GM23338 (cell line): ENCODE data around the gene LRFN4. TPM values are rescaled to one million over a fixed set of nuclear protein-coding genes. Genes with fewer than 3 reads are reported as not detected.

Experiments used
- ATAC-seq: fragments of 200-7000 bp; cut with Tn5 transposase; 3 replicates; pipeline ENCODE4 v1.9.1; 2020
- DNase-seq: peaks from one replicate; pipeline ENCODE4 v3.0.0-alpha.2; 2015; ENCODE audit warnings: low spot score
- H2AFZ ChIP-seq: fragments of 200-600 bp; sonication (generic); 2 replicates; pipeline ENCODE4 v1.8.0; 2016; ENCODE audit warnings: antibody characterized with exemption, mild to moderate bottlenecking, moderate library complexity
- H3F3A ChIP-seq: fragments of 200-600 bp; sonication (generic); replicated peaks from 2 replicates; pipeline ENCODE4 v1.8.0; 2017; ENCODE audit warnings: antibody characterized with exemption, mixed run types, low read depth
- H3K27ac ChIP-seq: fragments of 200-600 bp; sonication (generic); 2 replicates; pipeline ENCODE4 v1.6.1; 2016; ENCODE audit warnings: low read depth
- H3K27me3 ChIP-seq: fragments of 200-600 bp; sonication (generic); 2 replicates; pipeline ENCODE4 v1.8.0; 2016; ENCODE audit warnings: mild to moderate bottlenecking, mixed run types, moderate library complexity; ENCODE audit not compliant: insufficient read depth
- H3K36me3 ChIP-seq: fragments of 200-600 bp; sonication (generic); 2 replicates; pipeline ENCODE4 v1.8.0; 2016; ENCODE audit warnings: mild to moderate bottlenecking; ENCODE audit not compliant: insufficient read depth
- H3K4me1 ChIP-seq: fragments of 200-600 bp; sonication (generic); 2 replicates; pipeline ENCODE4 v1.8.0; 2016; ENCODE audit warnings: mild to moderate bottlenecking, moderate library complexity; ENCODE audit not compliant: insufficient read depth
- H3K4me2 ChIP-seq: fragments of 200-600 bp; sonication (generic); 2 replicates; pipeline ENCODE4 v1.7.1; 2017; ENCODE audit warnings: mixed run types
- H3K4me3 ChIP-seq: fragments of 200-600 bp; sonication (generic); 2 replicates; pipeline ENCODE4 v1.6.1; 2016; ENCODE audit warnings: mixed run types
- H3K79me2 ChIP-seq: fragments of 200-600 bp; sonication (generic); replicated peaks from 2 replicates; pipeline ENCODE4 v1.8.0; 2017; ENCODE audit warnings: mild to moderate bottlenecking; ENCODE audit not compliant: insufficient read depth
- H3K9me2 ChIP-seq: fragments of 200-600 bp; sonication (generic); 2 replicates; pipeline ENCODE4 v1.8.0; 2017; ENCODE audit not compliant: insufficient read depth
- H4K20me1 ChIP-seq: fragments of 200-600 bp; sonication (generic); replicated peaks from 2 replicates; pipeline ENCODE4 v1.8.0; 2017; ENCODE audit warnings: mild to moderate bottlenecking; ENCODE audit not compliant: insufficient read depth
- H3K27ac Mint-ChIP-seq: 2 replicates; pipeline ENCODE4 v1.8.0; 2020; ENCODE audit warnings: inconsistent platforms, mild to moderate bottlenecking, moderate library complexity, mixed read lengths
- H3K27me3 Mint-ChIP-seq: 3 replicates; pipeline ENCODE4 v1.8.0; 2022; ENCODE audit warnings: low read depth, mild to moderate bottlenecking, moderate library complexity, mixed read lengths, inconsistent platforms; ENCODE audit not compliant: insufficient read depth, poor library complexity
- H3K36me3 Mint-ChIP-seq: 3 replicates; pipeline ENCODE4 v1.8.0; 2021; ENCODE audit warnings: low read depth, mild to moderate bottlenecking, inconsistent platforms, moderate library complexity, mixed read lengths
- H3K4me1 Mint-ChIP-seq: 3 replicates; pipeline ENCODE4 v1.8.0; 2020; ENCODE audit warnings: mild to moderate bottlenecking, inconsistent platforms, mixed read lengths
- H3K4me3 Mint-ChIP-seq: 3 replicates; pipeline ENCODE4 v1.8.0; 2021; ENCODE audit warnings: moderate library complexity, mild to moderate bottlenecking, inconsistent platforms, mixed read lengths
- H3K9me3 Mint-ChIP-seq: 3 replicates; pipeline ENCODE4 v1.8.0; 2020; ENCODE audit warnings: moderate library complexity, mild to moderate bottlenecking, inconsistent platforms, mixed read lengths
- EZH2 ChIP-seq: fragments of 200-600 bp; sonication (generic); IDR thresholded peaks from one replicate; pipeline ENCODE4 v1.8.0; 2017; ENCODE audit warnings: antibody characterized with exemption, mild to moderate bottlenecking, low read depth; ENCODE audit not compliant: unreplicated experiment
- EZH2phosphoT487 ChIP-seq: fragments of 200-600 bp; sonication (generic); IDR thresholded peaks from one replicate; pipeline ENCODE4 v1.8.1; 2018; ENCODE audit warnings: antibody characterized with exemption; ENCODE audit not compliant: unreplicated experiment
- JUNB ChIP-seq: IDR thresholded peaks from one replicate; pipeline ENCODE4 v1.6.1; 2016; ENCODE audit warnings: antibody characterized with exemption; ENCODE audit not compliant: unreplicated experiment
- ZNF114 ChIP-seq: fragments of 250-450 bp; sonication (Bioruptor Pico); IDR thresholded peaks from 2 replicates; pipeline ENCODE4 v1.5.0; 2020; ENCODE audit warnings: mild to moderate bottlenecking, moderate library complexity
- polyA plus RNA-seq: library from polyadenylated mRNA; unstranded; fragments of >200 nt; fragmentation: Nextera tagmentation; extraction: Ambion mirVana; gene quantifications from 2 replicates; pipeline ENCODE4 v1.2.1, GENCODE V29; 2016
- total RNA-seq: library from RNA; depleted of rRNA; stranded (reverse); fragments of >200 nt; shearing (Covaris generic); gene quantifications from 2 replicates; pipeline ENCODE4 v1.2.3, GENCODE V29; 2014
- TF ChIP-seq, protein P1 (sequence below): IDR thresholded peaks from one replicate; pipeline ENCODE4 v1.6.1; 2018; ENCODE audit warnings: antibody characterized with exemption; ENCODE audit not compliant: unreplicated experiment
- TF ChIP-seq, protein P2 (sequence below): IDR thresholded peaks from 2 replicates; pipeline ENCODE4 v1.6.1; 2016; ENCODE audit warnings: antibody characterized with exemption
- TF ChIP-seq, protein P3 (sequence below), 2 experiments: fragments of 200-600 bp in 1 of 2; sonication (generic) in 1 of 2; conservative IDR thresholded peaks; 2 replicates each; pipeline versions ENCODE4 v1.5.1 to v1.6.1; 2016 to 2017; ENCODE audit warnings: antibody characterized with exemption in 2 of 2, low read depth in 2 of 2, mild to moderate bottlenecking in 2 of 2, moderate library complexity in 1 of 2

LRFN4 gene
- total and polyA plus RNA-seq, 2 experiments from 2014 or later, result 9.8 to 63.5 TPM

DNA sequence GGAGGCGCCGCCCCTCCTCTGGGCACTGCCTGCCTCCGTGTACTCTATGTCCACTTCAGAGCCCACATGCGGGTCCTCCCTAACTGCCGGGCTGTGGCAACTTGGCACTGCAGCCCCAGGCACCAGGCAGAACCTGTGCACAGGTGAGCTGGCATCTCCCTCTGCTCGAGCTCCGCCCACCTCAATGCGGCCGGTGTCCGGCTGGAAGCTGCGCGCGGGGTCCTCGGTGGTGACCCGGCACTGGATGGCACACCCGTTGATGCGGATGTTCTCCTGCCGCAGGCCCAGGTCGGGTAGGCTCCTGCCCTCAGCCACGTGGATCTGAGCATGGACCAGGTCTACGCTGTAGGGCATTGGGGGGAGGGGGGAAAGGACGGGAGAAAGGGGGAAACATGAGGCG is 9.1 kb downstream of the LRFN4 start (continued):
- TF ChIP-seq, protein P1, sequence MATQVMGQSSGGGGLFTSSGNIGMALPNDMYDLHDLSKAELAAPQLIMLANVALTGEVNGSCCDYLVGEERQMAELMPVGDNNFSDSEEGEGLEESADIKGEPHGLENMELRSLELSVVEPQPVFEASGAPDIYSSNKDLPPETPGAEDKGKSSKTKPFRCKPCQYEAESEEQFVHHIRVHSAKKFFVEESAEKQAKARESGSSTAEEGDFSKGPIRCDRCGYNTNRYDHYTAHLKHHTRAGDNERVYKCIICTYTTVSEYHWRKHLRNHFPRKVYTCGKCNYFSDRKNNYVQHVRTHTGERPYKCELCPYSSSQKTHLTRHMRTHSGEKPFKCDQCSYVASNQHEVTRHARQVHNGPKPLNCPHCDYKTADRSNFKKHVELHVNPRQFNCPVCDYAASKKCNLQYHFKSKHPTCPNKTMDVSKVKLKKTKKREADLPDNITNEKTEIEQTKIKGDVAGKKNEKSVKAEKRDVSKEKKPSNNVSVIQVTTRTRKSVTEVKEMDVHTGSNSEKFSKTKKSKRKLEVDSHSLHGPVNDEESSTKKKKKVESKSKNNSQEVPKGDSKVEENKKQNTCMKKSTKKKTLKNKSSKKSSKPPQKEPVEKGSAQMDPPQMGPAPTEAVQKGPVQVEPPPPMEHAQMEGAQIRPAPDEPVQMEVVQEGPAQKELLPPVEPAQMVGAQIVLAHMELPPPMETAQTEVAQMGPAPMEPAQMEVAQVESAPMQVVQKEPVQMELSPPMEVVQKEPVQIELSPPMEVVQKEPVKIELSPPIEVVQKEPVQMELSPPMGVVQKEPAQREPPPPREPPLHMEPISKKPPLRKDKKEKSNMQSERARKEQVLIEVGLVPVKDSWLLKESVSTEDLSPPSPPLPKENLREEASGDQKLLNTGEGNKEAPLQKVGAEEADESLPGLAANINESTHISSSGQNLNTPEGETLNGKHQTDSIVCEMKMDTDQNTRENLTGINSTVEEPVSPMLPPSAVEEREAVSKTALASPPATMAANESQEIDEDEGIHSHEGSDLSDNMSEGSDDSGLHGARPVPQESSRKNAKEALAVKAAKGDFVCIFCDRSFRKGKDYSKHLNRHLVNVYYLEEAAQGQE, result no peak
- TF ChIP-seq JUNB (no peak), ZNF114 (no peak)
- TF ChIP-seq, protein P2, sequence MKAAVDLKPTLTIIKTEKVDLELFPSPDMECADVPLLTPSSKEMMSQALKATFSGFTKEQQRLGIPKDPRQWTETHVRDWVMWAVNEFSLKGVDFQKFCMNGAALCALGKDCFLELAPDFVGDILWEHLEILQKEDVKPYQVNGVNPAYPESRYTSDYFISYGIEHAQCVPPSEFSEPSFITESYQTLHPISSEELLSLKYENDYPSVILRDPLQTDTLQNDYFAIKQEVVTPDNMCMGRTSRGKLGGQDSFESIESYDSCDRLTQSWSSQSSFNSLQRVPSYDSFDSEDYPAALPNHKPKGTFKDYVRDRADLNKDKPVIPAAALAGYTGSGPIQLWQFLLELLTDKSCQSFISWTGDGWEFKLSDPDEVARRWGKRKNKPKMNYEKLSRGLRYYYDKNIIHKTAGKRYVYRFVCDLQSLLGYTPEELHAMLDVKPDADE, result no peak

DNA sequence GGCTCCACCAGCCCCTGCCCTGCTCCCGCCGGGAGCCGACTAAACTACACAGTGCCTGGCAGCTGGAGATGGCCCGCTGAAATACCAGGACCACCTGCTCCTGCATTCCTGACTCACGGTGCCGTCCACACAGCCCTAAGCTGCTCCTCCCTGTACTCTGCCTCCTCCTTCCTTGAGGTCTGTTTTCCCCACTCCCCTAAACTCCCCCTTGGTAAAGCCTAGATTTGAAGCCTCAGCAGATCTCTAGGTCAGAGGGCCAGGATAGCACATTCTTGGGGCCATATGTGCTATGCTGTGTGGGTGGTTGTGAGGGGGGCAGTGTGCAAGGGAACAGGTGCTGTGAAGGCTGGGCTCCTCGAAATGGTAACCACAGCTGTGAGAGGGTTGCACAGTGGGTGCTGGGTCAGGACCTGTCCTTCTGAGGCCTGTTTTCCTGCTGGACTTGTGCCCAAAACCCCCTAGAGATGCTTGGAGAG is 9.7 kb downstream of the LRFN4 start:
- H3K27ac Mint-ChIP-seq, result no peak overlapping the region
- no peak overlapping the region for H3K4me3 Mint-ChIP-seq
- no peak for ATAC-seq
- no peaks in the 10 kb centered on the region for H3K36me3 ChIP-seq
- peaks cover 3% of the 10 kb centered on the region; the same call in 1 of the 3 replicates for H3K36me3 Mint-ChIP-seq
- H3K27ac ChIP-seq, result no peak overlapping the region
- DNase-seq, result no peak
- H3F3A ChIP-seq, result no peaks in the 10 kb centered on the region
- TF ChIP-seq EZH2phosphoT487, result no peak
- no peak for TF ChIP-seq EZH2
- TF ChIP-seq, protein P2, result no peak
- no peak overlapping the region for H2AFZ ChIP-seq
- peaks cover 18% of the 10 kb centered on the region for H3K27me3 Mint-ChIP-seq
- no peaks in the 10 kb centered on the region; the same call in 2 of the 3 replicates for H3K9me3 Mint-ChIP-seq
- no peak overlapping the region for H3K4me3 ChIP-seq
- no peaks in the 10 kb centered on the region for H3K9me2 ChIP-seq
- H3K4me1 Mint-ChIP-seq, result peaks cover 16% of the 10 kb centered on the region
- H4K20me1 ChIP-seq, result no peaks in the 10 kb centered on the region
- no peaks in the 10 kb centered on the region; the same call in 1 of the 2 replicates for H3K4me1 ChIP-seq
- H3K4me2 ChIP-seq, result no peak overlapping the region
- H3K79me2 ChIP-seq, result no peaks in the 10 kb centered on the region
- no peaks in the 10 kb centered on the region for H3K27me3 ChIP-seq

DNA sequence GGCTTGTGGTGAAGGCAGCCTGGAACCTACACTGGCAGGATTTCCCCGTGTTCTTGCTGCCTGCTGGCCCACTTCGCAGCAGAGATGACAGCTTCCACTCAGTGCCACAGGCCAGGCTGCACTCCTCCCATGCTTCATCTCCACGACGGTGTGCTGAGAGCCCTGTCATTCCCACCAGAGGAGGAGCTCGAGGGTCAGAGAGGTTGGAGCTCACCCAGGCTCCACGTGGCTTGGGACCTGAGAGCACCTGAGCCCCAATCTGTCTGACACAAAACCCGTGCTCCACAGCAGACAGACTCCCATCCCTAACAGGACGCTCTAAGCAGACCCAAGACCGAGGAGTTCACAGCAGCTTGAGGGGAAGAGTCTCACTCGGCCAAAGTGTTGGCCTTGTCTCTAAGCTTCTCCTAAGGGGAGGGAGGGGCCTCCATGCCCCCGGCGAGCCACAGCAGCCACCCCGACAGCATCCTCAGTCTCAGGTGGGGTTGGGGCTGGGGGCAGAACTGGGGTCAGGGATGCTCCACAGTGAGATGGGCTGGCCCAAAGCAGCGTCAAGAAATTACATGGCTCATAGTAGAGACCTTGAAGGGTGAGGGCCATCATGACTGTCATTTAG is 10.7 kb downstream of the LRFN4 start:
- DNase-seq, result peak; percentile 52
- no peak overlapping the region for H3K4me3 Mint-ChIP-seq
- Histone ChIP-seq H3F3A (no peaks in the 10 kb centered on the region), H3K9me2 (no peaks in the 10 kb centered on the region), H3K4me2 (no peak overlapping the region), H4K20me1 (no peaks in the 10 kb centered on the region), H3K36me3 (no peaks in the 10 kb centered on the region), H3K79me2 (no peaks in the 10 kb centered on the region), H3K27me3 (no peaks in the 10 kb centered on the region), H3K4me3 (no peak overlapping the region), H2AFZ (no peak overlapping the region), H3K4me1 (no peaks in the 10 kb centered on the region; the same call in 1 of the 2 replicates), H3K27ac (no peak overlapping the region)
- no peaks in the 10 kb centered on the region; the same call in 2 of the 3 replicates for H3K9me3 Mint-ChIP-seq
- peaks cover 3% of the 10 kb centered on the region; the same call in 1 of the 3 replicates for H3K36me3 Mint-ChIP-seq
- H3K27ac Mint-ChIP-seq, result no peak overlapping the region
- H3K4me1 Mint-ChIP-seq, result peaks cover 16% of the 10 kb centered on the region
- ATAC-seq, result peak; percentile 14
- TF ChIP-seq EZH2, result no peak
- TF ChIP-seq, protein P3, sequence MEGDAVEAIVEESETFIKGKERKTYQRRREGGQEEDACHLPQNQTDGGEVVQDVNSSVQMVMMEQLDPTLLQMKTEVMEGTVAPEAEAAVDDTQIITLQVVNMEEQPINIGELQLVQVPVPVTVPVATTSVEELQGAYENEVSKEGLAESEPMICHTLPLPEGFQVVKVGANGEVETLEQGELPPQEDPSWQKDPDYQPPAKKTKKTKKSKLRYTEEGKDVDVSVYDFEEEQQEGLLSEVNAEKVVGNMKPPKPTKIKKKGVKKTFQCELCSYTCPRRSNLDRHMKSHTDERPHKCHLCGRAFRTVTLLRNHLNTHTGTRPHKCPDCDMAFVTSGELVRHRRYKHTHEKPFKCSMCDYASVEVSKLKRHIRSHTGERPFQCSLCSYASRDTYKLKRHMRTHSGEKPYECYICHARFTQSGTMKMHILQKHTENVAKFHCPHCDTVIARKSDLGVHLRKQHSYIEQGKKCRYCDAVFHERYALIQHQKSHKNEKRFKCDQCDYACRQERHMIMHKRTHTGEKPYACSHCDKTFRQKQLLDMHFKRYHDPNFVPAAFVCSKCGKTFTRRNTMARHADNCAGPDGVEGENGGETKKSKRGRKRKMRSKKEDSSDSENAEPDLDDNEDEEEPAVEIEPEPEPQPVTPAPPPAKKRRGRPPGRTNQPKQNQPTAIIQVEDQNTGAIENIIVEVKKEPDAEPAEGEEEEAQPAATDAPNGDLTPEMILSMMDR (conservative IDR thresholded peaks at IDR 0.05; ENCODE audit: low read depth in 2 of 2), result peak in 1 of 2 experiments; percentile 44; a peak in 2 of 4 replicates
- peaks cover 18% of the 10 kb centered on the region for H3K27me3 Mint-ChIP-seq
